Colonic mucosa (tissue), 4 donors: ENCODE measurements around the gene COQ3. TPM values are rescaled to one million over a fixed set of nuclear protein-coding genes. Genes with fewer than 3 reads are reported as not detected.

Source experiments
- DNase-seq: peaks from one replicate; pipeline ENCODE4 v3.0.0-alpha.2; 2020
- H3K27ac ChIP-seq: fragments of 200-600 bp; one replicate; pipeline ENCODE4 v1.8.0; 2021
- H3K27me3 ChIP-seq: fragments of 200-600 bp; one replicate; pipeline ENCODE4 v1.8.0; 2021
- H3K36me3 ChIP-seq: fragments of 200-600 bp; one replicate; pipeline ENCODE4 v1.8.0; 2021
- H3K4me1 ChIP-seq: fragments of 200-600 bp; one replicate; pipeline ENCODE4 v1.8.0; 2021; ENCODE audit warnings: mild to moderate bottlenecking
- H3K4me3 ChIP-seq: fragments of 200-600 bp; one replicate; pipeline ENCODE4 v1.8.0; 2021
- H3K9ac ChIP-seq, 2 donors: one replicate each; pipeline ENCODE4 v1.7.0; 2013; ENCODE audit warnings: control low read depth in 2 of 2, low read depth in 2 of 2, low read length in 2 of 2
- H3K9me3 ChIP-seq: fragments of 200-600 bp; one replicate; pipeline ENCODE4 v1.8.0; 2021
- intact Hi-C: fragments of 100-400 bp; cut with DNase I; formaldehyde crosslinking; loops from one replicate; pipeline ENCODE4 v1.14.1; 2022
- total RNA-seq, 2 donors: library from RNA; stranded (reverse); fragmentation: NEBNext Ultra II Directional in 1 of 2; extraction: Animal tissue kit (Norgen Biotek cat#: 25700) in 1 of 2; gene quantifications; one replicate each; pipeline ENCODE4 v1.2.1, GENCODE V29; 2021
- TF ChIP-seq, protein P1 (sequence below): fragments of 200-600 bp; IDR thresholded peaks from one replicate; pipeline ENCODE4 v1.8.0; 2022; ENCODE audit warnings: antibody characterized with exemption, mild to moderate bottlenecking
- donor health status: healthy.
- donor health status: DM: no; HTN: no; CAD: no.
- donor health status: DM: no; HTN: no; CAD: no.

Gene COQ3
- total RNA-seq, 2 donors from 2014 or later = 8.5 to 15.9 TPM

DNA sequence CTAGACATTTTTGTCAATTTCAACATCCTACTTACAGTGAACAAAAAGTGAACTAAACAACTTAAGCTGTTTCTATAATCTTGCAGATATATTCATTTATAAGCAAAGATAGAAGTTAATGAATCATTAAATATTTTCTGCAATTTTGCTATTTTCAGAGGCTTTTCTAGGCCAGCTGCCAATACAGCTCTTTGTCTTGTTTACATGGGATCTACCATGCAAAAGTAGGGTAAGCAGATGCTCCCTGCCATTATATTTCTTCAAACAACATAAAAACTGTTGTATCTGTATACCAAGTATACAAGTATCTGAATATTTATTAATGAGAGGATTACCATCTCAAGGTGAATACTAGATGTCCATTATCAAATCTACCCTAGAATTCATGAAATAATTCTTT, 15.7 kb upstream of the COQ3 start:
- no peak overlapping the region for H3K9ac ChIP-seq
- TF ChIP-seq, protein P1, sequence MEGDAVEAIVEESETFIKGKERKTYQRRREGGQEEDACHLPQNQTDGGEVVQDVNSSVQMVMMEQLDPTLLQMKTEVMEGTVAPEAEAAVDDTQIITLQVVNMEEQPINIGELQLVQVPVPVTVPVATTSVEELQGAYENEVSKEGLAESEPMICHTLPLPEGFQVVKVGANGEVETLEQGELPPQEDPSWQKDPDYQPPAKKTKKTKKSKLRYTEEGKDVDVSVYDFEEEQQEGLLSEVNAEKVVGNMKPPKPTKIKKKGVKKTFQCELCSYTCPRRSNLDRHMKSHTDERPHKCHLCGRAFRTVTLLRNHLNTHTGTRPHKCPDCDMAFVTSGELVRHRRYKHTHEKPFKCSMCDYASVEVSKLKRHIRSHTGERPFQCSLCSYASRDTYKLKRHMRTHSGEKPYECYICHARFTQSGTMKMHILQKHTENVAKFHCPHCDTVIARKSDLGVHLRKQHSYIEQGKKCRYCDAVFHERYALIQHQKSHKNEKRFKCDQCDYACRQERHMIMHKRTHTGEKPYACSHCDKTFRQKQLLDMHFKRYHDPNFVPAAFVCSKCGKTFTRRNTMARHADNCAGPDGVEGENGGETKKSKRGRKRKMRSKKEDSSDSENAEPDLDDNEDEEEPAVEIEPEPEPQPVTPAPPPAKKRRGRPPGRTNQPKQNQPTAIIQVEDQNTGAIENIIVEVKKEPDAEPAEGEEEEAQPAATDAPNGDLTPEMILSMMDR = no peak
- peaks cover 17% of the 10 kb centered on the region for H3K36me3 ChIP-seq
- DNase-seq = no peak
- H3K9me3 ChIP-seq = no peaks in the 10 kb centered on the region
- H3K4me1 ChIP-seq = no peaks in the 10 kb centered on the region
- no peak overlapping the region for H3K4me3 ChIP-seq
- no peak overlapping the region for H3K27ac ChIP-seq
- H3K27me3 ChIP-seq = no peaks in the 10 kb centered on the region
- intact Hi-C loops = no loop called here

DNA sequence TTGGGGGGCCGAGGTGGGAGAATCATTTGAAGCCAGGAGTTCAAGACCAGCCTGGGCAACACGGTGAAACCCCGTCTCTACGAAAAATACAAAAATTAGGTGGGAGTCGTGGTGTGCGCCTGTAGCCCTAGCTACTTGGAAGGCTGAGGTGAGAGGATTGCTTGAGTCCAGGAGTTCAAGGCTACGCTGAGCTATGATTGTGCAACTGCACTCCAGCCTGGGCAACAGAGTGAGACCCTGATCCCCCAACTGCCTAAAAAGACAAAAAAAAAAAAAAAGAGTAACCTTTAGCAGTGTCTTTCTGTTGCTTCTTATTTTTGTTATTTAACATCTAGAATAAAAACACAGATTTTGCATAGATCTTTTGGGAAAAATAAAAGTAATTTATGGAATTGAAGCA, 13.1 kb upstream of the COQ3 start:
- no peaks in the 10 kb centered on the region for H3K27me3 ChIP-seq
- no peak for DNase-seq
- H3K4me1 ChIP-seq = no peaks in the 10 kb centered on the region
- H3K9me3 ChIP-seq = no peaks in the 10 kb centered on the region
- no peak overlapping the region for H3K4me3 ChIP-seq
- TF ChIP-seq, protein P1 = no peak
- intact Hi-C loops = no loop called here
- no peak overlapping the region for H3K9ac ChIP-seq
- no peak overlapping the region for H3K27ac ChIP-seq
- peaks cover 26% of the 10 kb centered on the region for H3K36me3 ChIP-seq

DNA sequence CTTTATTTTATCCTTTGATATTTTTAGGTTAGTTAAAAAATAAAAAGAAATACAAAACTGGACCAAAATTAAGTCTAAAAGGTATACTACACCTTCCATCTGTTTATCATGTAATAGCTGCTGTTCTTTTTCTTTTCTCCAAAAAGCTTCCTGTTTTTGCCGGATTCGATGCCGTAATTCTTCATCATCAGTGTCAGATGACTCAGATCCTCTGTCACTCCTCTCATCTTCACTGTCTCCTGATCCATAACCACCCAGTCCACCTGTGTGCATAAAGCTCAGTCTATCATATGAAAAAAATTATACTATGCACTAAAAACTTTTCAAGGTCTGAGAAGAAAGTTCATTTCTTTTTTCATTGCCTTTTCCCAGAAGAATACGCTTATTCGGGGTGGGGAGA, 8.5 kb upstream of the COQ3 start:
- no peak for DNase-seq
- H3K27me3 ChIP-seq = no peaks in the 10 kb centered on the region
- H3K4me3 ChIP-seq = no peak overlapping the region
- no peaks in the 10 kb centered on the region for H3K4me1 ChIP-seq
- peaks cover 18% of the 10 kb centered on the region for H3K36me3 ChIP-seq
- no peak overlapping the region for H3K9ac ChIP-seq
- H3K27ac ChIP-seq = no peak overlapping the region
- TF ChIP-seq, protein P1 = no peak
- intact Hi-C loops = no loop called here
- no peaks in the 10 kb centered on the region for H3K9me3 ChIP-seq

DNA sequence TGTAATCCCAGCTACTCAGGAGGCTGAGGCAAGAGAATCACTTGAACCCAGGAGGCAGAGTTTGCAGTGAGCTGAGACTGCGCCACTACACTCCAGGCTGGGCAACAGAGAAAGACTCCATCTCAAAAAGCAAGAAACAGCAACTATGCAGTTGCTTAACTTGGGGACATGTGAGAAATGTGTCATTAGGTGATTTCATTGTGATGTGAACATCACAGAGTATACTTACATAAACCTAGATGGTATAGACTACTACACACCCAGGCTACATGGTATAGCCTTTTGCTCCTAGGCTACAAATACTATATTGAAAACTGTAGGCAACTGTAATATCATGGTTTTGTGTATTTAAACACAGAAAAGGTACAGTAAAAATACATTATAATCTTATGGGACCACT, 3.3 kb upstream of the COQ3 start:
- Histone ChIP-seq H3K4me3 (no peak overlapping the region), H3K27ac (no peak overlapping the region), H3K4me1 (no peaks in the 10 kb centered on the region), H3K9me3 (no peaks in the 10 kb centered on the region), H3K36me3 (no peaks in the 10 kb centered on the region), H3K9ac (no peak overlapping the region), H3K27me3 (no peaks in the 10 kb centered on the region)
- DNase-seq = no peak
- TF ChIP-seq, protein P1 = no peak
- intact Hi-C loops = no loop called here

DNA sequence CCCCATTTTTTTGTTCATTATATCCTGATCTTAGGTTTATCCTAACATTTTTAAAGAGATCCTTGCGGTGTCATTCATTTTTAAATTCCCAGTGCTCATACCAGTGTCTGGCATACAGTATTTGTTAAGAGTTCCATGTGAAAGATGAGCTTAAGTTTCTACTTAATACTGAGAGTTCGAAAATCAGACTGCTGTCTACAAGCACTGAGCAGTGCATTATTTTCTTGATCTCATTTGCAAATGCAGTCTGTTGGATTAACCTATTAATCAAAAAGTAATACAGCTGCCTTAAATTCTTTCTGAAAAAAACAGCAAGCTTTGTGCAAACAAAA, 663 bp downstream of the COQ3 start:
- intact Hi-C loops = no loop called here
- H3K9me3 ChIP-seq = no peaks in the 10 kb centered on the region
- no peaks in the 10 kb centered on the region for H3K27me3 ChIP-seq
- peak overlapping the region; percentile 80 for H3K4me3 ChIP-seq
- TF ChIP-seq, protein P1 = no peak
- peak overlapping the region; percentile 74 to 85 for H3K9ac ChIP-seq
- H3K36me3 ChIP-seq = no peaks in the 10 kb centered on the region
- no peaks in the 10 kb centered on the region for H3K4me1 ChIP-seq
- peak overlapping the region; percentile 48 for H3K27ac ChIP-seq
- no peak for DNase-seq

DNA sequence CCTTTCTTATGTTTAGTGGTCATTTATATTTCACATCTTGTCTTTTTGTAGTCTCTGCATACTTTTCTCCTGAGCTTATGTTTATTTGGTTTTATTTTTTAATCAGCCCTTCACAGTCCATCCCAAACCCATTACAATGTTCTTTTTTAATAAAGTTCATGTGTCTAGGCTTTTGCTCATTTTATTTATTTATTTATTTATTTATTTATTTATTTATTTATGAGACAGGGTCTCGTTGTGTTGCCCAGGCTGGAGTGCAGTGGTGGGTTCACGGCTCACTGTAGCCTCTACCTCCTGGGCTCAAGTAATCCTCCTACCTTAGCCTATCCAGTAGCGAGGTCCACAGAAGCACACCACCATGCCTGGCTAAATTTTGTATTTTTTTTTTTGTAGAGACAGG, 3.1 kb downstream of the COQ3 start:
- H3K9ac ChIP-seq = no peak overlapping the region
- no peaks in the 10 kb centered on the region for H3K36me3 ChIP-seq

More for the DNA sequence above, 3.1 kb downstream of the COQ3 start:
- Histone ChIP-seq H3K4me3 (no peak overlapping the region), H3K4me1 (no peaks in the 10 kb centered on the region), H3K27me3 (no peaks in the 10 kb centered on the region), H3K27ac (no peak overlapping the region), H3K9me3 (no peaks in the 10 kb centered on the region)
- intact Hi-C loops = no loop called here
- TF ChIP-seq, protein P1 = no peak
- DNase-seq = no peak
